HTERT RPE-1 (cell line): ENCODE data around the gene TBRG4.

Experiments
- in situ Hi-C: fragments of 300-500 bp; cut with MboI; formaldehyde crosslinking; loops from 4 replicates; pipeline ENCODE4 v1.14.3; 2020; ENCODE audit warnings: low sequenced_read_pairs

TBRG4 gene

GRCh38 chr7:45075871-45076796 is 35.4 kb downstream of the TBRG4 start:
- in situ Hi-C loops = no loop called here

- in situ Hi-C loops = no loop called here
These were observed 36.2 kb downstream of the TBRG4 start for GRCh38 chr7:45075355-45075644.

- in situ Hi-C loops = no loop called here
These were observed 36.8 kb downstream of the TBRG4 start for GRCh38 chr7:45074528-45075354.

- in situ Hi-C loops = no loop called here
These were observed 37.5 kb downstream of the TBRG4 start for GRCh38 chr7:45073786-45074527.

GRCh38 chr7:45073031-45073785 is 38.3 kb downstream of the TBRG4 start:
- in situ Hi-C loops = no loop called here

- in situ Hi-C loops = no loop called here
These were observed 39.1 kb downstream of the TBRG4 start for GRCh38 chr7:45072131-45073030.

- in situ Hi-C loops = no loop called here
These were observed 40.0 kb downstream of the TBRG4 start for GRCh38 chr7:45071528-45071927.

GRCh38 chr7:45070254-45070642 is 41.2 kb downstream of the TBRG4 start:
- in situ Hi-C loops = no loop called here

GRCh38 chr7:45069444-45070253 is 41.8 kb downstream of the TBRG4 start:
- in situ Hi-C loops = no loop called here

- in situ Hi-C loops = no loop called here
These were observed 43.1 kb downstream of the TBRG4 start for GRCh38 chr7:45068236-45069023.

- in situ Hi-C loops = no loop called here
These were observed 43.9 kb downstream of the TBRG4 start for GRCh38 chr7:45067582-45067981.

GRCh38 chr7:45066409-45066808 is 45.1 kb downstream of the TBRG4 start:
- in situ Hi-C loops = no loop called here

GRCh38 chr7:45065031-45065995 is 46.2 kb downstream of the TBRG4 start:
- in situ Hi-C loops = no loop called here

- in situ Hi-C loops = no loop called here
These were observed 47.3 kb downstream of the TBRG4 start for GRCh38 chr7:45064047-45064725.

- in situ Hi-C loops = no loop called here
These were observed 49.6 kb downstream of the TBRG4 start for GRCh38 chr7:45061806-45062425.

GRCh38 chr7:45061352-45061751 is 50.1 kb downstream of the TBRG4 start:
- in situ Hi-C loops = no loop called here
